Activated CD4-positive, alpha-beta memory T cell treated with anti-CD3 and anti-CD28 coated beads, Interleukin-2, amount 10 ng/mL, durations not matched to agents 7 days and 5 days (primary cell): ENCODE measurements around the gene CPEB1. TPM values are rescaled to one million over a fixed set of nuclear protein-coding genes. Genes with fewer than 3 reads are reported as not detected.
"Not testable (repeated sequence)": the region's sequence is repeated elsewhere in the genome, so short reads cannot be mapped to it uniquely, and the experiment has no call there.

Source experiments
- CTCF ChIA-PET: fragments of 350-600 bp; sonication (Branson Sonifier 250); formaldehyde crosslinking; loops from one replicate; lab custom pipeline; 2021; ENCODE audit warnings: antibody characterized with exemption, inconsistent platforms; lab: Charles Lee
- POLR2A ChIA-PET: fragments of 350-600 bp; sonication (Branson Sonifier 250); formaldehyde crosslinking; loops from one replicate; lab custom pipeline; 2021; ENCODE audit warnings: antibody characterized with exemption; lab: Charles Lee
- DNase-seq: peaks from one replicate; pipeline ENCODE4 v3.0.0-alpha.2; 2020
- H3K27ac Mint-ChIP-seq: one replicate; pipeline ENCODE4 v1.8.0; 2021; ENCODE audit warnings: mild to moderate bottlenecking, mixed read lengths
- H3K27me3 Mint-ChIP-seq: one replicate; pipeline ENCODE4 v1.8.0; 2021; ENCODE audit warnings: mixed read lengths
- H3K36me3 Mint-ChIP-seq: one replicate; pipeline ENCODE4 v1.8.0; 2021; ENCODE audit warnings: low read depth, mixed read lengths
- H3K4me1 Mint-ChIP-seq: one replicate; pipeline ENCODE4 v1.8.0; 2021; ENCODE audit warnings: mixed read lengths
- H3K4me3 Mint-ChIP-seq: one replicate; pipeline ENCODE4 v1.8.0; 2021; ENCODE audit warnings: mild to moderate bottlenecking, mixed read lengths
- H3K9me3 Mint-ChIP-seq: one replicate; pipeline ENCODE4 v1.8.0; 2021; ENCODE audit warnings: mixed read lengths
- total RNA-seq, 2 experiments: library from RNA; stranded (reverse); gene quantifications; one replicate each; pipeline ENCODE4 v1.2.3, GENCODE V29; 2021

Gene CPEB1
- total RNA-seq, 2 experiments from 2014 or later: not detected

DNA sequence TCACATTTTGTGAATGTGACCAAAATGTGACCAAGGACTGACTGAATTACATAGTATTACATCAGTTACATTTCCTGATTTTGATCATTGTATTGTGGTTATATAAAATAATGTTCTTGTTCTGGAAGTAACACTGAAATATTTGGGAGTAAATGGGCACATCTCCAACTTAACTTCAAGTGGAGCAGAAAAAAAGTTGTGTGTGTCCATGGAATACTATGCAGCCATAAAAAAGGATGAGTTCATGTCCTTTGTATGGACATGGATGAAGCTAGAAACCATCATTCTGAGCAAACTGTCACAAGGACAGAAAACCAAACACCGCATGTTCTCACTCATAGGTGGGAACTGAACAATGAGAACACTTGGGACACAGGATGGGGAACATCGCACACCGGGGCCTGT, 112.7 kb downstream of the CPEB1 start:
- POLR2A ChIA-PET, H3K27ac Mint-ChIP-seq, CTCF ChIA-PET, H3K27me3 Mint-ChIP-seq, DNase-seq, H3K4me3 Mint-ChIP-seq, H3K9me3 Mint-ChIP-seq: not testable (repeated sequence)
- Mint-ChIP-seq H3K36me3 (peaks cover 58% of the 10 kb centered on the region), H3K4me1 (peaks cover 43% of the 10 kb centered on the region)

DNA sequence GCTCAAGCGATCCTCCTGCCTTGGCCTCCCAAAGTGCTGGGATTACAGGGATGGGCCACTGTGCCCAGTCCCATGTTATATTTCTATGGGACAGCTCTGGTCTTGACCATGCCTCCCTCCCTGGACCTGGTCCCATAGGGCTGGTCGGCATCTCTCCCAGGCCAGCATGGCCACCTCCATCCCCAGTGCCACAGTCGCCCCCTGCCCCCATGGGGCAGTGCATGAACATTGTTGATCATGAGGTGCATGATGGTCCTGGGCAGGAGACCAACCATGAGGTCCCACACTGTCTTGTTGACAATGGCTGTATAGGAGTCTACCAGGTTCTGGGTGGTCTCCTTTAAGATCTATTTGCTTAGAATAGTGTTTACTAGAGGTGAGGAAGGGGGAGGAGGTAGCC, 113.4 kb downstream of the CPEB1 start:
- ChIA-PET CTCF (no interaction called here), POLR2A (no interaction called here)
- Mint-ChIP-seq H3K9me3 (no peaks in the 10 kb centered on the region), H3K36me3 (peaks cover 51% of the 10 kb centered on the region), H3K4me3 (no peak overlapping the region), H3K4me1 (peaks cover 38% of the 10 kb centered on the region), H3K27me3 (no peaks in the 10 kb centered on the region), H3K27ac (no peak overlapping the region)
- no peak for DNase-seq

DNA sequence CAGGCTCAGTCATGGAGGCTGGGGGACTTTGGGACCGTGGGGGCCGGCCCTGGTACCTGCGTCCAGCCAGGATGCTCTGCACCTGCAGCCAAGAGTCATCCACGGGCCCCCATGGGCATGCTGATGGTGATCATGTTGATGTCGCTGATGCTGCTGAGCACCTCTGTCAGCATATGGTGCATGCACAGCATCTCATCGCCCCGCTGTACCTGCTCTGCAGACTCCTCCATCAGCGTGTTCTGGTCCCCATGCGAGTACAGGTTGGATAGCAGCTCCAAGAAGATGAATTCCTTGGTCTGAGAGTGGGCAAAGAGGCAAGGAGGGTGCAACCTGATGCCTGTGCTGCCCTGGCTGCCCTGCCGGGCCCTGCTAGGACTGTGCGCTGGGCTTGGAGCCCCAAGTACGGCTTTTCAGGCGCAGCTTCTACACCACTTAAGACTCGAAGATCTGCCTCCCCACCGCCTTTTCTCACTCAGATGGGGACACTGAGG, 114.1 kb downstream of the CPEB1 start:
- Mint-ChIP-seq H3K4me3 (no peak overlapping the region), H3K27ac (no peak overlapping the region), H3K36me3 (peaks cover 44% of the 10 kb centered on the region), H3K9me3 (no peaks in the 10 kb centered on the region), H3K27me3 (peaks cover under 1% of the 10 kb centered on the region), H3K4me1 (peaks cover 31% of the 10 kb centered on the region)
- CTCF ChIA-PET: no interaction called here
- no peak for DNase-seq
- POLR2A ChIA-PET: no interaction called here

DNA sequence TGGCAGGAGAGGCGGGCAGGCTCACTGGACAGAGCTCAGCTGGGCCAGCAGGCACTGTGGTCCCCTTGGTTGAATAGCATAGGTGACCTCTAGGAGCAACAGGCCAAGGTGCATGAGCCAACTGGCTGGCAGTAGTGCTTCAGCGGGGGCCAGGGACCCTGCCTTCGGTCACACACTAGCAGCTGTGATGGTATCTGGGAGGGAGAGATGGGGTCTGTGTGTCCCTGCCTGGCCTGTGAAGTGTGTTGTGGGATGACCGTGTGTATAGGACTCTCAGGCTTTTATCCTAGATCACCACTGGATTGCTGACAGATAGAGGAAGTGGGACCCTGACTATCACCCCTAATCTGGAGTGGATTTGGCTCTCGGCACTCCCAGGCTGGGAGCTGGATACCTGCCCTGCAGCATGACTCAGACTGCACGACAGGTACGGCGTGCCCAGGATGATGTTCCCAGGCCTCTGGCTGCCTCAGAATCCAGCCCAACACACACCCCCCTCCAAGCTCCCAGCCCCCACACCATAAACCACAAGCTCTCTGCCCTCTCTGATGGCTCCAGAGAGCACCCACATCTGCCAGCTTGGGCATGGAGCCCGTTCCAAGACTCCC, 114.7 kb downstream of the CPEB1 start:
- POLR2A ChIA-PET: interaction anchor here (2.9 kb wide), 1 partner anchor 8 kb away, joined by 29 read pairs; the partner anchor contains the start of gene RPS17
- Mint-ChIP-seq H3K36me3 (peaks cover 39% of the 10 kb centered on the region), H3K27me3 (peaks cover 2% of the 10 kb centered on the region), H3K4me1 (peaks cover 25% of the 10 kb centered on the region), H3K27ac (no peak overlapping the region), H3K9me3 (no peaks in the 10 kb centered on the region), H3K4me3 (no peak overlapping the region)
- CTCF ChIA-PET: interaction anchor here (1.1 to 2.7 kb wide), 2 partner anchors 9 to 478 kb away, joined by 3 to 72 read pairs; partner anchors contain the start of gene RPS17
- DNase-seq: no peak

DNA sequence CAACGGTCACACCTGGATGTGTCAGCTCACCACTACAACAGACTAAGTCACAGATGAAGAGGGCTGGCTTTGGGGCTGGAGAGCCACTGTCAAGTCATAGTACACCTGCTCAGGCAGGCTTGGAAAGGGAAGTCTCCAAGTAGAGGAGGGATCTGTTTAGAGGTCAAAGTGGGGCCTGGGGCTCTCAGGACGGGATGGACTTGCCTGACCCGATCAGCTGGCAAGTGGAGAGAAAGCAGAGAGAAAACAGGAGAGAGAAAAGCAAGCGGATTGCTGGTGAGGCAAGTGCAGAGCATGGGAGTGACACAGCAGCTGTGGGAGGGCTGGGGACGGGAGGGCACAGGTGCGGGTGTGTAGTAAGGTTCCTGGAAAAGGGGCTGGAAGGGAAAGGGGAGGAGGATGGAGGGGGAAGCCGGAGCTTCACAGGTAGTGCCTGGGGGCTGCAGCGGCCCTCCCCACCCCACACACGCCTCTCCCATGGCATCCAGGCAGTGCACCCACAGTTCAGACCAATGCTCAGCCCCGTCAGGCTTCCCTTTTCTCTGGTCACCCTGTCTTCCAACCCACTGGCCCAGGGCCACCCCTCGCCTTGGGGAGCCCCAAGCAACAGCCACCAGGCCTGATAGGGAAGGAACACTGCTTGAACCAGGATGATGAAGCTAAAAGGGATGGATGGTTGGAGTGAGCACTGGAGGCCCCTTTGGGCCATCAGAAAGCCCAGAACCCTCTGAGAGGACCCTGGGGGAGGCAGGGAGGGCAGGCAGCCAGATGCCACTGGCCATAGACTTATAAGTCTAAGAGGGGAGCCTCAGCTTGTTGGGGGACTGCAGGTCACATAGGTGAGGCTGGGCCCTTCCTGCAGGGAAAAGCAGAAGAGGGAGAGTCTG, 115.4 kb downstream of the CPEB1 start:
- peaks cover 31% of the 10 kb centered on the region for H3K36me3 Mint-ChIP-seq
- CTCF ChIA-PET: interaction anchor here (0.7 to 2.7 kb wide), 4 partner anchors 9 to 479 kb away, joined by 3 to 72 read pairs (median 8); partner anchors contain the start of gene RPS17
- peaks cover 3% of the 10 kb centered on the region for H3K27me3 Mint-ChIP-seq
- DNase-seq: no peak
- H3K27ac Mint-ChIP-seq: no peak overlapping the region
- POLR2A ChIA-PET: interaction anchor here (2.9 kb wide), 1 partner anchor 9 kb away, joined by 29 read pairs; the partner anchor contains the start of gene RPS17
- H3K4me3 Mint-ChIP-seq: no peak overlapping the region
- no peaks in the 10 kb centered on the region for H3K9me3 Mint-ChIP-seq
- peaks cover 19% of the 10 kb centered on the region for H3K4me1 Mint-ChIP-seq

DNA sequence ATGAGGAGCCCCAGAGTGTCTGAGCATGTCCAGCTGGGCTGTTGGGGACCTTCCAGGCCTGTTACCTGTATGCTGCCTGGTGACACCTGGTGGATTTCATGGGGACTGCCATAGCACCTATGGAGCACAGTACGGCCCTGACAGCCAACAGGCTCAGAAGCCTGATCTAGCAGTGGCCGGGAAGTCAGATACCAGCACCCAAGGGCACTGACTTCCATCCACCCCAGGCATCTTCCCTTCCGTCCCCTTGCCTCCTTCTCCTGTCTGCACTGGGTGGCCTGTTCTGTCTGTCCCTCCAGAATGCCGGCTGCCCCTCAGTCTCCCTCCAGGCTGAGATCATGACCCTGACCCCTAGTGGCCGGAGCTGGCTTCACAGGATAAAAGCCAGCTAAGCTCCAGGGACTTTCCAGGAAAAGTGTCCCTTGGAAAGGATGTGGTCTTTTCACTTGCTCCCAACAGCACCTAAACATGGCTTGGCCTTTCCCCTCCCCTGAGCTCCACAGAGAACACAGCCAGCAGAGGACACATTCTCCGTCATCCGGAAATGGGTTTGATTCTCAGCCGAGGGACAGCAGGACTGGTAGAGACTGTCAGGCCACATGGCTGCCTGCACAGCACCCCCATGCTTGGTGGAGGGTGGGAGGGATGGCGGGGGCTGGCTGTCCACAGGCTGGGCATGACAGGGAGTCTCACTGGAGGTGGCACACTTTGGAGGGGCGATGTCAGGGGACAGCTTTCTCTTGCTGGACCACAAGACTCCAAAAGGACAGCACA, 116.4 kb downstream of the CPEB1 start:
- Mint-ChIP-seq H3K4me1 (peaks cover 13% of the 10 kb centered on the region), H3K27ac (peak overlapping the region; percentile 64), H3K27me3 (peaks cover 3% of the 10 kb centered on the region), H3K36me3 (peaks cover 24% of the 10 kb centered on the region), H3K4me3 (peak overlapping the region; percentile 53), H3K9me3 (no peaks in the 10 kb centered on the region)
- CTCF ChIA-PET: interaction anchor here (0.5 to 2.7 kb wide), 18 partner anchors 10 to 559 kb away, joined by 3 to 72 read pairs (median 3); partner anchors contain the start of gene RPS17
- POLR2A ChIA-PET: interaction anchor here (2.9 kb wide), 1 partner anchor 10 kb away, joined by 29 read pairs; the partner anchor contains the start of gene RPS17
- peak; percentile 75 for DNase-seq

DNA sequence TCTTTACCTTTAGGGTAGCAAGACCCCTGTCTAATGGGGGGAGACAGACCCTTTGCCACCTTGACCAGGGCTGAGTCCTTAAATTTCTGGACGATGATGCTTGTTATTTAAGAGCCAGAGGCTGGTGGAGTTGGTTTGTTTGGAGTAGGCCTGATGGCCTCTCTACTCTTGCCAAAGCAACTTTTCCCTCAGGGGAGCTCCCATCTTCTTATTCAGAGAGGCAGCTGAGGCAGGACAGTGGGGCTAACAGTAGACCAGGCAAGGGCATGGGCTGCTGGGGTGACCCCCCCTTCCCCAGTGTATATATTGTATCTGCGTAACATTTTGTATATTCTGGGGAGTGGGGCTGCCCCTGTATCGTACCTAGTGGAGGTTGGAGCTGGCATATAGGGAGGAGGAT, 117.2 kb downstream of the CPEB1 start:
- ChIA-PET POLR2A (interaction anchor here (2.9 kb wide), 1 partner anchor 10 kb away, joined by 29 read pairs; the partner anchor contains the start of gene RPS17), CTCF (interaction anchor here (0.5 to 2.7 kb wide), 5 partner anchors 11 to 560 kb away, joined by 3 to 72 read pairs (median 5); partner anchors contain the start of gene RPS17)
- Mint-ChIP-seq H3K27me3 (peaks cover 3% of the 10 kb centered on the region), H3K36me3 (peaks cover 20% of the 10 kb centered on the region), H3K4me3 (no peak overlapping the region), H3K4me1 (peaks cover 13% of the 10 kb centered on the region), H3K9me3 (no peaks in the 10 kb centered on the region), H3K27ac (no peak overlapping the region)
- DNase-seq: no peak

DNA sequence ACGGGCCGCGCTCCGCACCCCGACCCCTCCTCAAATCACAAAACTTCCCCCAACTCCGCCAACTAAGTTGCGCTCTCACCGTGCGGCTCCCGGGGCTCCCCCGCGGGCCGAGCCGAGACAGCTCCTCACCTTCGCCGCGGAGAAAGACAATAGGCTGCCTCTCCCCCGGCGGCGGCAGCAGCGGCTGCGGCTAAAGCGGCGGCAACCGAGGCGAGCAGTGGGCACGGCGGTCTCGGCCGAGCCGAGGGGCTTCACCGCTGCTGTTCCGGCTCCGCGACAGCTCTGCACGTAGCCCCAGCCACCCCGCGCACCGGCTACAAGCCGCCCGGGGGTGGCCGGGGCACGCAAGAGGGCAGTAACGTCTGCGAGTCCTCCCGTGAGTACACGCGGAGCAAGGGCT, 133.6 kb downstream of the CPEB1 start:
- DNase-seq, H3K4me1 Mint-ChIP-seq, H3K27me3 Mint-ChIP-seq, H3K4me3 Mint-ChIP-seq, H3K9me3 Mint-ChIP-seq, H3K36me3 Mint-ChIP-seq, POLR2A ChIA-PET, CTCF ChIA-PET, H3K27ac Mint-ChIP-seq: not testable (repeated sequence)

DNA sequence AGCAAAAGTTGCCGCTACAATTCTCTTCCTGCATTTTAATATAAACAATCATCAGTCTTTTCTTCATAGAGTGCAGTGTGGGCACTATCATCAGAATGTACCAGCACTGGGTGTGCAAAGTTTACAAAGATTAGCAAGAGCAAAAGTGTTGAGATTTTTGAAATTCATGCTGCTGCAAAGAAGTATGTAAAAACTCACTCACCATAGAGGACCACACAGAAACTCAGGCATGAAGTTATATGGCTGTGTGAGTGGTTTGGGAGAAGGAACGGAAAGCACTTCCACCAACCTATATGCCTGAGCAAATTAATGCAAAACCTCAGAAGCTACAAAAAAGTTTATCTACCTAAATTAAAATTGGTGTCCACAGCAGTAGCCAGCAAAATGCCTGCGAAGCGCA, 139.5 kb downstream of the CPEB1 start:
- H3K9me3 Mint-ChIP-seq, H3K27me3 Mint-ChIP-seq, H3K4me3 Mint-ChIP-seq, POLR2A ChIA-PET, H3K36me3 Mint-ChIP-seq, H3K4me1 Mint-ChIP-seq, CTCF ChIA-PET, DNase-seq, H3K27ac Mint-ChIP-seq: not testable (repeated sequence)

DNA sequence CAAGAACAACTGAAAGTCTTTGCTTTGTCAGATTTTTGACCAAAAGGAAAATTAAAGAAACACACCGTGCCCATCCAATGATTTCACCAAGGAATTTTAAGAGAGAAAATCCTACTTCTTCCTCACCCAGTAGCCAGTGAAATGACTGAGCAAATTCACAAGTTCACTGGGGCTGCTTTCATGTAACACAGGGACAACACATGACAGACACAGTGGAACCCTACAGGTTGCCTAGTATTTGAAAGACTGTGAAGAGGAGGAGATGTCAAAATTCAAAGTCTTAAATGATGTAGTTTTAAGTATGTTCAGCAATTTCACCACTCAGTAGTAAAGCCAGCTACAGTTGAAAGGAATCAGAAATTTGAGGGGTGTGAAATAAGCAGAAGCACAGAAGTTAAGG, 140.1 kb downstream of the CPEB1 start:
- H3K4me3 Mint-ChIP-seq, CTCF ChIA-PET, DNase-seq, H3K27ac Mint-ChIP-seq, H3K4me1 Mint-ChIP-seq, H3K27me3 Mint-ChIP-seq, POLR2A ChIA-PET, H3K36me3 Mint-ChIP-seq, H3K9me3 Mint-ChIP-seq: not testable (repeated sequence)

DNA sequence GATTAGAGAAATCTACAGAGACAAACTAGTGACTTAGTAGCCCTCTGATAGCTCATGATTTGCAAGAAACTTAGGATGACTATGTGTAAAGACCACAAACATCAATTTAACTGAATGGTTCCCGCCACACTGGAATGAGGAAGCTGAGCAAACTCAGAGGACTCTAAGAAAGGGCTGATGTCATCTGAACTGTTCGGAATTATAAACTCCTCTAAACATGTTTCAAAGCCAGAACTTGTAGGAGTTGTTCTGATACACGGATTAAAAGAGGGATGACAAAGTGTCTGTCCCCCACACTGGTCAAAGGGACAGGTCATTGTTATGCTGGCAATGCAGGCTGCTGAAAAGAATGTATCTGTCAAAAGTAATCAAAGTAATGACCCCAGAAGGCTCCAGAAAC, 141.3 kb downstream of the CPEB1 start:
- H3K27ac Mint-ChIP-seq, POLR2A ChIA-PET, H3K27me3 Mint-ChIP-seq, CTCF ChIA-PET, DNase-seq, H3K4me3 Mint-ChIP-seq, H3K9me3 Mint-ChIP-seq, H3K36me3 Mint-ChIP-seq, H3K4me1 Mint-ChIP-seq: not testable (repeated sequence)

DNA sequence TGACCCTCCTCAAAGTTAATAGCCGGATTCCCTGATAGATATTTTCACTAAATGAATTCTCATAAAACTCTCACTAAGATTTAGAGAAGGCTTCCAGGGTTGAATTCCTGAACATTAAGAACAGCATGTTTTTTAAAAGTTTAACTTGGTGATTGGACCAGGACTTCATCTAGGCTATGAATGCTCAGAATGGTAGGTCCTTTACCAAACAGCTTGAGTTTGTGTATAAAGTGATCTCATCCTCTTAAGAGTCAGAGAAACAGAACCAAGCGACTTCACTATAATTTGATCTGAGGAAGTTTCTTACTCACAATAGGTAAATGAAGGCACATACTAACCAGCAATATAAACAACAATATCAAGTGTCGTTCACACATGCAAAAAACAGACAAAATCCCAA, 143.1 kb downstream of the CPEB1 start:
- H3K4me3 Mint-ChIP-seq, CTCF ChIA-PET, H3K27ac Mint-ChIP-seq, DNase-seq, H3K36me3 Mint-ChIP-seq, POLR2A ChIA-PET, H3K9me3 Mint-ChIP-seq, H3K4me1 Mint-ChIP-seq, H3K27me3 Mint-ChIP-seq: not testable (repeated sequence)
